Measurements from ENCODE around the gene MKNK2. TPM values are rescaled to one million over a fixed set of nuclear protein-coding genes. Genes with fewer than 3 reads are reported as not detected.

MKNK2 gene
- total RNA-seq, result 100 to 1,000 TPM in 1 of 2 donors, 10 to 100 TPM in 1; 90.3 to 107 TPM

DNA sequence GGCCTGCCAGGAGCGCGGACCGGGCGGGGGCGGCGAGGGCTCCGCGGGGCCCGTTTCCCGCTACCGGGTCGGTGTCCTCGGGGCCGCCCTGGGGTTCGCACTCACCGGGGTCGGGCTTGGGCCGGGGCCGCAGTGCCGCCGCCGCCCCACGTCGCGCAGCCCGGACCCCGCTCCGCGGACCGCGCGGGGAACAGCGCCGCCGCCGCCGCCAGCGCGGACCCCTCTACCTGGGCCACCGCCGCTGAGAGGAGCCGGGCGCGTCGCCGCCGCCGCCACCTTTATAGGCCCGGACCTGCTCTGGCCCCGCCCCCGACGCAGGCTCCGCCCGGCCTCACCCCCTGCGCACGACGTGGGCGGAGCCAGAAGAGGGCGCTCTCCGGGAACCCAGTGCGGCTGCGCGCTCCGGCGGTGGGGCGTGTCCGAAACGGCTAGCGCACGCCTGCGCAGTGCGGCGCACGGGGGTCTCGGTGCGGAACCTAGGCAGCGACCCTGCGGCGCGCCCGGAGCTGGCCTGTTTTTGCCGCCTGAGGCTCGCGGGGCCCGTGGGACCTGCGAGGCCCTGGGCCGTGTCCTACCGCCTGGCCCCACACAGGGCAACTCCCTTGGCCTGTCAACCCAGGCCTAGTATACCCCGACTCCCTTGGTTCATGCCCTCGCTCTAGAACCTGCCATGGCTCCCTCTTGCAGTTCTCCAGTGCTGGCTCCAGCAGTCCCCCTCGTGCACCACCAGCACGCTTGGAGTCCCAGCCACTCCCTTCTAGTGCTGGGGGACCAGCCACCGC lies at the start of gene MKNK2:
TSS of gene MKNK2 (minus strand) at position 254 of the 782 bp plus-strand sequence. CDS start 393 bp downstream, outside the sequence.
- H3K27me3 ChIP-seq, result no peaks in the 10 kb centered on the region
- peaks cover 11% of the 10 kb centered on the region for H3K36me3 ChIP-seq
- peaks cover 0 to 76% of the 10 kb centered on the region in 2 donors for H3K4me1 ChIP-seq
- peak within 1 kb of the TSS; percentile 98 to 99 for H3K27ac ChIP-seq
- peak; percentile 88 for DNase-seq (ENCODE audit: low spot score)
- TF ChIP-seq CTCF (IDR thresholded peaks at IDR 0.05), result peak; percentile 47 to 79
- no peaks in the 10 kb centered on the region for H3K9me3 ChIP-seq
- peak within 1 kb of the TSS; percentile 88 to 95 for H3K4me3 ChIP-seq

DNA sequence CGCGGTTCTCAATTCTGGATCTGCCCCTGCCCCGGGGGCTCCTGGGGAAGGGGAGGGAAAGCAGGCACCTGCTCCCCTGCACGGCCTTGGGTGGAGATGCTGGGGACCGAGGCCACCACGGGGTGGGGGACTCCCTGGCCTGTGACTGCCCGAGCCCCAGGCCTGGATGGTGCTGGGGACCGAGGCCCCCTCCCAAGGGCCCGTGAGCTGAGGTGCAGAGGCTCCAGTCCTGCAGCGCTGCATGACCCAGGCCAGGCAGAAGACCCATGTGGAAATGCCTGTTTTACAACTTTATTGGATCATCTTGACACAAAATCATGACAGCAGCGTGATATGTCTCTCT lies 49.6 kb upstream of the MKNK2 start:
- TF ChIP-seq CTCF (IDR thresholded peaks at IDR 0.05), result no peak
- no peak for DNase-seq (ENCODE audit: low spot score)
- Histone ChIP-seq H3K27ac (no peak overlapping the region), H3K9me3 (no peaks in the 10 kb centered on the region), H3K36me3 (peaks cover 42% of the 10 kb centered on the region), H3K4me1 (peaks cover 0 to 10% of the 10 kb centered on the region in 2 donors), H3K27me3 (no peaks in the 10 kb centered on the region), H3K4me3 (no peak overlapping the region)

- no peak for TF ChIP-seq CTCF (IDR thresholded peaks at IDR 0.05)
- no peak overlapping the region for H3K4me3 ChIP-seq
- no peaks in the 10 kb centered on the region for H3K9me3 ChIP-seq
- no peaks in the 10 kb centered on the region for H3K27me3 ChIP-seq
- H3K4me1 ChIP-seq, result peaks cover 0 to 15% of the 10 kb centered on the region in 2 donors
- no peak for DNase-seq (ENCODE audit: low spot score)
- H3K27ac ChIP-seq, result no peak overlapping the region
- peaks cover 36% of the 10 kb centered on the region for H3K36me3 ChIP-seq
Observed at GRCh38 chr19:2099937-2100718, 49.1 kb upstream of the MKNK2 start.

GRCh38 chr19:2099054-2099501 lies 48.0 kb upstream of the MKNK2 start:
- DNase-seq (ENCODE audit: low spot score), result no peak
- H3K27ac ChIP-seq, result no peak overlapping the region
- no peaks in the 10 kb centered on the region for H3K9me3 ChIP-seq
- H3K36me3 ChIP-seq, result peaks cover 32% of the 10 kb centered on the region
- no peak for TF ChIP-seq CTCF (IDR thresholded peaks at IDR 0.05)
- no peak overlapping the region for H3K4me3 ChIP-seq
- peaks cover 0 to 26% of the 10 kb centered on the region in 2 donors for H3K4me1 ChIP-seq
- H3K27me3 ChIP-seq, result no peaks in the 10 kb centered on the region

GRCh38 chr19:2097886-2098327 lies 46.9 kb upstream of the MKNK2 start:
- H3K4me1 ChIP-seq, result peaks cover 0 to 32% of the 10 kb centered on the region in 2 donors
- no peak for TF ChIP-seq CTCF (IDR thresholded peaks at IDR 0.05)
- H3K27me3 ChIP-seq, result no peaks in the 10 kb centered on the region
- H3K9me3 ChIP-seq, result no peaks in the 10 kb centered on the region
- peaks cover 32% of the 10 kb centered on the region for H3K36me3 ChIP-seq
- H3K4me3 ChIP-seq, result no peak overlapping the region
- no peak overlapping the region for H3K27ac ChIP-seq
- no peak for DNase-seq (ENCODE audit: low spot score)
